PFSK-1 (cell line): ENCODE data around the gene TNRC6C.

Experiments used
- POLR2AphosphoS5 ChIP-seq: IDR thresholded peaks from 2 replicates; pipeline ENCODE4 v1.6.1; 2012; ENCODE audit warnings: low read depth, mild to moderate bottlenecking, control low read depth, low read length, moderate library complexity
- TAF1 ChIP-seq: IDR thresholded peaks from 2 replicates; pipeline ENCODE4 v1.6.1; 2012; ENCODE audit warnings: low read length, control low read depth, borderline replicate concordance; ENCODE audit not compliant: insufficient read depth
- TF ChIP-seq, protein P1 (sequence below), 2 experiments: IDR thresholded peaks; 2 replicates each; pipeline versions ENCODE4 v1.6.1 to v1.8.0; 2011 to 2012; ENCODE audit warnings: low read depth in 2 of 2, low read length in 2 of 2, control low read depth in 1 of 2, inconsistent platforms in 1 of 2, mild to moderate bottlenecking in 1 of 2, moderate library complexity in 1 of 2; ENCODE audit not compliant: insufficient read depth in 1 of 2

DNA sequence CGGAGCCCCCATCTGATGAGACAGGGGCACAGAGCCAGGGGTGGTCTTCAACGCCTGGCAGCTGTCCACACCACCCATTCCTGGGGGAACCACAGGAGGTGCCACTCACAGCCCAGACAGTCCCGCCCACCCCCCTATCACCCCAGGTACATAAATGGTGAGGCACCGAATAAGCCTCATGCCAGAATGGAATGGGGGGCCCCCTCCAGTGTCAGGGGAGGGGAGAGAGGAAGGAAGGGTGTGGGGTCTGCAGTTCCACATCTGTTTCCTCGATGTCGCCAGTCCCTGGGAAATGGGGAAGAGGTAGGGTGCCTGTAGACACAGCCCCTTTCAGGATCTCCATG is 168.4 kb downstream of the TNRC6C start:
- no peak for TF ChIP-seq POLR2AphosphoS5
- TF ChIP-seq, protein P1, sequence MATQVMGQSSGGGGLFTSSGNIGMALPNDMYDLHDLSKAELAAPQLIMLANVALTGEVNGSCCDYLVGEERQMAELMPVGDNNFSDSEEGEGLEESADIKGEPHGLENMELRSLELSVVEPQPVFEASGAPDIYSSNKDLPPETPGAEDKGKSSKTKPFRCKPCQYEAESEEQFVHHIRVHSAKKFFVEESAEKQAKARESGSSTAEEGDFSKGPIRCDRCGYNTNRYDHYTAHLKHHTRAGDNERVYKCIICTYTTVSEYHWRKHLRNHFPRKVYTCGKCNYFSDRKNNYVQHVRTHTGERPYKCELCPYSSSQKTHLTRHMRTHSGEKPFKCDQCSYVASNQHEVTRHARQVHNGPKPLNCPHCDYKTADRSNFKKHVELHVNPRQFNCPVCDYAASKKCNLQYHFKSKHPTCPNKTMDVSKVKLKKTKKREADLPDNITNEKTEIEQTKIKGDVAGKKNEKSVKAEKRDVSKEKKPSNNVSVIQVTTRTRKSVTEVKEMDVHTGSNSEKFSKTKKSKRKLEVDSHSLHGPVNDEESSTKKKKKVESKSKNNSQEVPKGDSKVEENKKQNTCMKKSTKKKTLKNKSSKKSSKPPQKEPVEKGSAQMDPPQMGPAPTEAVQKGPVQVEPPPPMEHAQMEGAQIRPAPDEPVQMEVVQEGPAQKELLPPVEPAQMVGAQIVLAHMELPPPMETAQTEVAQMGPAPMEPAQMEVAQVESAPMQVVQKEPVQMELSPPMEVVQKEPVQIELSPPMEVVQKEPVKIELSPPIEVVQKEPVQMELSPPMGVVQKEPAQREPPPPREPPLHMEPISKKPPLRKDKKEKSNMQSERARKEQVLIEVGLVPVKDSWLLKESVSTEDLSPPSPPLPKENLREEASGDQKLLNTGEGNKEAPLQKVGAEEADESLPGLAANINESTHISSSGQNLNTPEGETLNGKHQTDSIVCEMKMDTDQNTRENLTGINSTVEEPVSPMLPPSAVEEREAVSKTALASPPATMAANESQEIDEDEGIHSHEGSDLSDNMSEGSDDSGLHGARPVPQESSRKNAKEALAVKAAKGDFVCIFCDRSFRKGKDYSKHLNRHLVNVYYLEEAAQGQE (IDR thresholded peaks at IDR 0.05; ENCODE audit: insufficient read depth in 1 of 2, low read depth in 2 of 2, low read length in 2 of 2) = no peak
- TF ChIP-seq TAF1 = no peak
